ENCODE results near the gene GDF15. TPM values are rescaled to one million over a fixed set of nuclear protein-coding genes. Genes with fewer than 3 reads are reported as not detected.

The GDF15 gene
- total RNA-seq, 4 donors from 2014 or later = 0.41 to 13.1 (median 1.6) TPM

- Histone ChIP-seq H3K27me3 (no peaks in the 10 kb centered on the region), H3K36me3 (no peaks in the 10 kb centered on the region), H3K4me1 (peaks cover 0 to 31% of the 10 kb centered on the region in 2 donors), H3K9me3 (no peaks in the 10 kb centered on the region), H3K27ac (peak overlapping the region; percentile 90 to 93), H3K4me3 (no peak overlapping the region)
- no peak for TF ChIP-seq POLR2A (IDR thresholded peaks at IDR 0.05)
- no peak for TF ChIP-seq CTCF (IDR thresholded peaks at IDR 0.05)
- DNase-seq = peak in 1 of 2 donors; percentile 26
- intact Hi-C loops (cut with DNase I; ENCODE audit: low total_unique reads) = no loop called here
Measured at GRCh38 chr19:18421371-18421959, 35.5 kb downstream of the GDF15 start.

- TF ChIP-seq CTCF (IDR thresholded peaks at IDR 0.05) = no peak
- TF ChIP-seq POLR2A (IDR thresholded peaks at IDR 0.05) = no peak
- H3K27me3 ChIP-seq = no peaks in the 10 kb centered on the region
- no peaks in the 10 kb centered on the region for H3K36me3 ChIP-seq
- peak in 1 of 2 donors; percentile 15 for DNase-seq
- H3K27ac ChIP-seq = peak overlapping the region in 1 of 2 donors; percentile 36
- no peak overlapping the region for H3K4me3 ChIP-seq
- H3K4me1 ChIP-seq = peaks cover 0 to 37% of the 10 kb centered on the region in 2 donors
- intact Hi-C loops (cut with DNase I; ENCODE audit: low total_unique reads) = no loop called here
- no peaks in the 10 kb centered on the region for H3K9me3 ChIP-seq
Measured at GRCh38 chr19:18422530-18423191, 36.7 kb downstream of the GDF15 start.

GRCh38 chr19:18423258-18424020 lies 37.5 kb downstream of the GDF15 start:
- no peak overlapping the region for H3K4me3 ChIP-seq
- DNase-seq = no peak
- TF ChIP-seq CTCF (IDR thresholded peaks at IDR 0.05) (no peak), POLR2A (IDR thresholded peaks at IDR 0.05) (no peak)
- no peaks in the 10 kb centered on the region for H3K36me3 ChIP-seq
- H3K9me3 ChIP-seq = no peaks in the 10 kb centered on the region
- no peaks in the 10 kb centered on the region for H3K27me3 ChIP-seq
- peaks cover 0 to 31% of the 10 kb centered on the region in 2 donors for H3K4me1 ChIP-seq
- H3K27ac ChIP-seq = peak overlapping the region in 1 of 2 donors; percentile 80
- intact Hi-C loops (cut with DNase I; ENCODE audit: low total_unique reads) = no loop called here

GRCh38 chr19:18424122-18424889 lies 38.3 kb downstream of the GDF15 start:
- Histone ChIP-seq H3K27me3 (no peaks in the 10 kb centered on the region), H3K4me3 (no peak overlapping the region), H3K9me3 (no peaks in the 10 kb centered on the region), H3K4me1 (peaks cover 0 to 34% of the 10 kb centered on the region in 2 donors), H3K27ac (peak overlapping the region in 1 of 2 donors; percentile 80), H3K36me3 (no peaks in the 10 kb centered on the region)
- intact Hi-C loops (cut with DNase I; ENCODE audit: low total_unique reads) = no loop called here
- no peak for DNase-seq
- TF ChIP-seq POLR2A (IDR thresholded peaks at IDR 0.05) = no peak
- no peak for TF ChIP-seq CTCF (IDR thresholded peaks at IDR 0.05)

All from uterus (tissue), 4 donors.